ENCODE data around the gene ZNF724. TPM values are rescaled to one million over a fixed set of nuclear protein-coding genes. Genes with fewer than 3 reads are reported as not detected.

ZNF724 gene
- total and polyA plus RNA-seq, 2 of the 13 experiments (the other 11 are each of a cell fraction or from before 2014, with no cell fraction given): 1.5 to 15.0 TPM

GRCh38 chr19:23261496-23262020, 11.4 kb upstream of the ZNF724 start (continued):
- no peak for TF ChIP-seq KDM1A (CRISPR knock-in tag; IDR thresholded peaks at IDR 0.05)
- TF ChIP-seq GPN1 (CRISPR knock-in tag; IDR thresholded peaks at IDR 0.05; ENCODE audit: borderline replicate concordance): no peak
- TF ChIP-seq ZNF432 (CRISPR knock-in tag; IDR thresholded peaks at IDR 0.05; ENCODE audit: borderline replicate concordance): no peak
- TF ChIP-seq FOXA1 (IDR thresholded peaks at IDR 0.05): no peak
- peak; percentile 50 for TF ChIP-seq FOXA1 (CRISPR knock-in tag; IDR thresholded peaks at IDR 0.05)
- peak; percentile 40; the same call in 1 of the 2 replicates for TF ChIP-seq KMT2B (CRISPR knock-in tag; IDR thresholded peaks at IDR 0.05)
- TF ChIP-seq SKIL (CRISPR knock-in tag; IDR thresholded peaks at IDR 0.05; ENCODE audit: borderline replicate concordance): no peak
- TF ChIP-seq RCOR2 (CRISPR knock-in tag; IDR thresholded peaks at IDR 0.05): 0 out of 2 replicates have a peak, but pooled peaks have one; percentile 17
- no peak for TF ChIP-seq E2F5 (CRISPR knock-in tag; conservative IDR thresholded peaks at IDR 0.05)
- TF ChIP-seq ZNF652 (CRISPR knock-in tag; IDR thresholded peaks at IDR 0.05; ENCODE audit: borderline replicate concordance, low read depth): no peak
- TF ChIP-seq ZBTB4 (CRISPR knock-in tag; IDR thresholded peaks at IDR 0.05; ENCODE audit: borderline replicate concordance): no peak
- TF ChIP-seq ZFP36L1 (CRISPR knock-in tag; IDR thresholded peaks at IDR 0.05): no peak
- TF ChIP-seq POGK (CRISPR knock-in tag; conservative IDR thresholded peaks at IDR 0.05): no peak
- 0 out of 2 replicates have a peak, but pooled peaks have one; percentile 17 for TF ChIP-seq ZGPAT (CRISPR knock-in tag; IDR thresholded peaks at IDR 0.05)
- TF ChIP-seq MEIS1 (CRISPR knock-in tag; IDR thresholded peaks at IDR 0.05; ENCODE audit: borderline replicate concordance): no peak
- TF ChIP-seq HMG20A (CRISPR knock-in tag; IDR thresholded peaks at IDR 0.05; ENCODE audit: borderline replicate concordance): 0 out of 2 replicates have a peak, but pooled peaks have one; percentile 26
- TF ChIP-seq ZNF343 (CRISPR knock-in tag; IDR thresholded peaks at IDR 0.05): no peak
- 0 out of 2 replicates have a peak, but pooled peaks have one; percentile 12 for TF ChIP-seq SMC3 (IDR thresholded peaks at IDR 0.05; ENCODE audit: low read length)
- no peak for TF ChIP-seq ZNF770 (CRISPR knock-in tag; IDR thresholded peaks at IDR 0.05)
